ENCODE results near the gene RALGAPA2.

The RALGAPA2 gene

DNA sequence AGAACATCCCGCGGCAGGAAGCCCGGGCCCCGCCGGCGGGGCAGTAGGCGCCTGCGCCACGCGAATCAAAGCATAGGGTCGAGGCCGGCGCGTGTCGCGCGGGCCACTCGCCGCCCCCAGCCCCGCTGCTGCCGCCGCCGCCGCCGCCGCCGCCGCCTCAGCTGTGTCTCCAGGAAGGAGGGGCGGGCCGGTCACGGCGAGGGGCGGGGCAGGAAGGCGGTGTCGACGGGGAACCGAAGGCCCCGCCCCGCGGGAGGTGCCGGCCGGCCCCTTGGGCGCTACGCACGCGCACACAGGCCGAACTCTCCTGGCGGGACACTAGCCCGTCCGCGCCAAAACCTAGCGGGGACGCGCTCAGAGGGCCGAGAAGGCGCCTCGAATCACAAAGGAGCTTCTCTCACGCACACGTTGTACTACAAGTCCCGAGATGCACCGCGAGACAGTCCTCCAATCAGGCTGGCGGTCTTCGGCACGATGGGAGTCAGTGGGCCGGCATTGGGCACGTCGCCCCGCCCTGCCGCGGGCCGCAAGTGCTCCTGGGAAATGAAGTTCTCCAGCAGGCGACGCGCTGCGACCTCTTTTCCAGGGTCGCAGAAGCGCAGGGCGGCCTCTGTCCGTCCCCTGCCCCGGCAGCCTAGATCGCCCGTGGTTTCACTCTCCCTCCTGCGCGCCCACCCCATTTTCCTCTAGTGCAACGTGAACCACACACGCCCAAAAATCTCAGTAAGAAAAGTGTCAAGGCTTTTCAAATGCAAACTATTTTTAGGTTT, at the start of gene RALGAPA2:
RALGAPA2 (minus strand) TSS at position 171 of the 770 bp plus-strand sequence; CDS start at position 7, 164 bp downstream.
- peak; percentile 89 for DNase-seq (ENCODE audit: low read depth)

DNA sequence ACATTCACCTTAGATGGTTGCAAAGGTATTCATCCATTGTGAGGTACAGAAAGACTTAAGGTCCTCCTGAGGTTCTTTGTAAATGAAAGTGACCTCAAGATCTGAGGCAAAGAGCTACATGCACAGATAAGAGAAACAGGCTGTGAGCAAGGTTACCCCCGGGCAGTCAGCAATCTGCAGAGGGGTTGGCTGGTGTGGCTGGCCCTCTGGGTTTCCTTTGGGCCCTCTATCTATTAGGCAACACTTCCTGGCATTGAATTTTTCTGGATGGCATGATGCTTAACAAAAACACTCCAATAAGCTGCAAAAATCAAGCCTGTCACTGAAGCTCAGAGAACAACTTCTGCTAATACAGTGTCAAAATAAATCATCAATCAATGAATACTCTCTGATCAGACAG, 48.9 kb upstream of the RALGAPA2 start:
- DNase-seq (ENCODE audit: low read depth), result no peak

DNA sequence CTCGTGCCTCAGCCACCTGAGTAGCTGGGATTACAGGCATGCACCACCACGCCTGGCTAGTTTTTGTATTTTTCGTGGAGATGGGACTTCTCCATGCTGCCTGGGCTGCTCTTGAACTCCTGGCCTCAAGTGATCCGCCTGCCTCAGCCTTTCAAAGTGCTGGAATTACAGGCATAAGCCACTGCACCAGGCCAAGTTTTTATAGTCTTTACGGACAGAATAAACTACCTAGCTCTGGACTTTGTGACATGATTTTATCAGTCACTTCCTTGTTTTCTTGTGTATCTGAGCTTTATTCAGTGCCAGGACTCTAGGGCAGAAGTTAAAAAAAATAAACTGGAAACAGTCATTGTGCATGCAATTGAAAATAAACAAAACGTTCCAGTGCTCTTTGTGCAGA, 46.7 kb upstream of the RALGAPA2 start:
- no peak for DNase-seq (ENCODE audit: low read depth)

DNA sequence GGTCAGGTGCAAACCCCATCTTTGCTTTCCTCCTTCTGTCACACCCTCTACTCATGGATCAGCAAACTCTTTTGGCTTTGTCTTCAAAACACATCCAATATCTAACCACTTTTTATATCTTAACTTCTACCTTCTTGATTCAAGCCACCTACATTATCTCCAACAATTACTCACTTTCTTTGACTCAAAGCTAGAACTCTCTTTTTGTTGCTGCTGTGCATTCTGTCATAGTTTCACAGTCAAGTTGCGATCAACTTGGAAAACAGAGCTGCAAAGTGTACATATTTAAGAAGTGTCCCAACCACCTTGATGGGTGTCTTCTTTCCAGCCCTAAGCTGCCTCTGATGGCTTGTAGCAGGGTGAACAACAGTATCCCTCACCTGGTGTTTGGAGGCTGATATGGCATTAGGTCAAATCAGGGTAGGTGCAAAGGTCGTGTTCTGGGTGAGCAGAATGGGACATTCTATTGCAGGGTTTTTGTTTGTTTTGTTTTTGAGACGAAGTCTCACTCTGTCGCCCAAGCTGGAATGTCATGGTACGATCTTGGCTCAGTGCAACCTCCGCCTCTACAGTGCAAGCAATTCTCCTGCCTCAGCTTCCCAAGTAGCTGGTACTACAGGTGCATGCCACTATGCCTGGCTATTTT, 43.4 kb upstream of the RALGAPA2 start:
- DNase-seq (ENCODE audit: low read depth), result no peak

- DNase-seq (ENCODE audit: low read depth), result no peak
These were observed 42.8 kb upstream of the RALGAPA2 start for GRCh38 chr20:20755231-20755630.

DNA sequence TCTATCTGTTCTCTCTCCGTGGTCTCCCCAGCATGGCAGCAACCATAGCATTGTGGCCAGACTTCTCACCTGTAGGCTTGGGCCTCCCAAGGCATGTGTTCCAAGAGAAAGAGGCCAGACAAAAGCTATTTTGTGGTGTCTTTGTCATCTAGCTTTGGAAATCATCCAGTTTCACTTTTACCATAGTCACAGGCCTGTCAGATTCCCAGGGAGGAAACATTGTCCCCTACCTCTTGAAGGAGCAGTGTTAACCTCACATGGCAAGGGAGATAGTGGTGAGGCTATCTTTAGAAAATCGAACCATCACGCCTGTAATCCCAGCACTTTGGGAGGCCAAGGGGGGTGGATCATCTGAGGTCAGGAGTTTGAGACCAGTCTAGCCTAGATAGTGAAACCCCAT, 42.3 kb upstream of the RALGAPA2 start:
- no peak for DNase-seq (ENCODE audit: low read depth)

DNA sequence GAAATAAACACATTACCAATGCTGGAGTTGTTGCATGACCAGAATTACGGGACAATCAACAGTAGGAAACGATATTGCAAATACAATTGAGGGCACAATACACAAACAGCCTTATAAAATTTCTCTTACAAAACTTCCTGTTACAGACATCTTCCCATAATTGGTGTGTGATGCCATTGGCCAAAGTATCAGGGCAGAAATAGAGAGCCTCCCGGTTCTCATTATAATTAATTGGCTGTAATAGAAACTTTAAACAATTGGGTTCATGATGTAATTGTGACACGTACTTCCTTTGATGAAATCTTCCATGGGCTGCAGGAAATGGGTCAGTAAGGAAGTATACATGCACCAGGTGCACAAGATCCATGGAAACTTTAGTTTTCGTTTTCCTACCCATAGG, 40.3 kb upstream of the RALGAPA2 start:
- no peak for DNase-seq (ENCODE audit: low read depth)

DNA sequence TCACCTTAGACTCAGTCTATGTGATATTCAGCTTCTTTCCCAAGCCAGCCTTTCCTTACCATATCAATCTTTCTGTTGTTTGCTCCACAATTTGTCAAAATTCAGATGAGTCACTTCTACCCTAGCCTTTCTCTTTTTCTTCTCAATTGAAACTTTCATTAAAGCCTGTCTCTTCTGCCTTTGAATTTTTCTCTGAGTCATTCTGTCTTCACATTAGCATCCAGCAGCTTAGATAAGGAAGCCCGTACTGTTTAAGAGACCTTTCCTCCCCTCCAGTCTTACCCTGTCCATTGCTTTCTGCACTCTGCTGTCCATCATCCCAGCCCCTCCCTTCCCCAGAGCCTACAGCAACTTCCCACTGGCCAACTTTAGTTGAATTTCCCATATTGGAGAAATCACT, 34.9 kb upstream of the RALGAPA2 start:
- no peak for DNase-seq (ENCODE audit: low read depth)

DNA sequence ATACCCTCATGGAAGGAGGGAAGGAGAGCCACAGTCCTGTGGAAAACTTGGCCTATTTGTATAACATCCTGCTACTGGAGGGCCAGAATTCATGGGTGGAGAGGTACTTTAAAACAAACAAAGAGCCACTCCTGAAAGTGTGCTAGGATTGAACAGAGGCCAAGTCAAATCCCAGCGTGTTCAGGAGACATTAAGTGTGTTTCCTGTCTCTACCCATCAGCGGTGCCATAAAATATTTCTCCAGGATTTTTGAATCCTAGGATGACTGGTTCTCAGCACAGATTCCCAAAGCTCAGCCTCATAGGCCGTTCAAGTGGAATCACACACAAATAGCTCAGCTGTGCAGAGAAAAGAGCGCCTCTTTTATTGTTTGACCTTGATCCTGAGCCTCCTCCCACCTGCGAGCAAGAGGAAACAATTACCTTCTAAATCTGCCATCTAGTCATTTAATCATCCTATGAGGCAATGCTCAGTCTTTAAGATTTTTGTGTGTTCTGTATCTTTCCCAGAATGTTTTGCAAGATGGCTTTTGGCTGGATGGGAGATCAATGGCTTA, 31.8 kb upstream of the RALGAPA2 start:
- DNase-seq (ENCODE audit: low read depth), result no peak

DNA sequence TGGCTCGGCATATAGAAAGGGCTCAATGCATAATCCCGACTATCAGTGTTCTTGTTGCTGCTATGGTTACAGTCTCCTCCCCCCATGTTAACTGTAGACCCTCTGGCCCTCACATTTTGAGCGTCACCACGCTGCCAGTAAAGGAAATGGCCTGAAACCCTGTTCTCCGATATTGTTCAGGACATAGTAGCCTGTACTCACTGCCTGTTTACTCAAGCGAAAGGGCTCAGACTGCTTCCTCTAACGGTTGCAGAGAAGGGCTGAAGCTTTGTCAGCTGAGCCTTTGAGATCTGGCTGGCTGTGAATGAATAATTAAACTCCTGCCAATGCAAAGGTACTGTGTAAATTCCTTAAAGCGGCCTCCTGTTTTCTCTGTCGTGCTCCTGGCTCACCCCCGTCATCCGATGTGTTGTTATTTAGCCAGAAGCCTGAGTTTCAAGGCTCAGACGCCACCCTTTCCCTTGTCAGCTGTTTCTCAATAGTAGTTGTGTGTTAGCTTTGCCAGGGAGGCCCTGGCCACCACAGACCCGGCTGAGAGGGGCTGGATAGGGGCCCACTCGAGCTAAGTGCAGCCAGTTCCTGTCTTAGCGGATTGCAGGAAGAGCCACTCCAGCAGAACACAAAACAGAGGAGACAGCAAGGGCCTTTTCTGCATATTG, 31.2 kb upstream of the RALGAPA2 start:
- no peak for DNase-seq (ENCODE audit: low read depth)

DNA sequence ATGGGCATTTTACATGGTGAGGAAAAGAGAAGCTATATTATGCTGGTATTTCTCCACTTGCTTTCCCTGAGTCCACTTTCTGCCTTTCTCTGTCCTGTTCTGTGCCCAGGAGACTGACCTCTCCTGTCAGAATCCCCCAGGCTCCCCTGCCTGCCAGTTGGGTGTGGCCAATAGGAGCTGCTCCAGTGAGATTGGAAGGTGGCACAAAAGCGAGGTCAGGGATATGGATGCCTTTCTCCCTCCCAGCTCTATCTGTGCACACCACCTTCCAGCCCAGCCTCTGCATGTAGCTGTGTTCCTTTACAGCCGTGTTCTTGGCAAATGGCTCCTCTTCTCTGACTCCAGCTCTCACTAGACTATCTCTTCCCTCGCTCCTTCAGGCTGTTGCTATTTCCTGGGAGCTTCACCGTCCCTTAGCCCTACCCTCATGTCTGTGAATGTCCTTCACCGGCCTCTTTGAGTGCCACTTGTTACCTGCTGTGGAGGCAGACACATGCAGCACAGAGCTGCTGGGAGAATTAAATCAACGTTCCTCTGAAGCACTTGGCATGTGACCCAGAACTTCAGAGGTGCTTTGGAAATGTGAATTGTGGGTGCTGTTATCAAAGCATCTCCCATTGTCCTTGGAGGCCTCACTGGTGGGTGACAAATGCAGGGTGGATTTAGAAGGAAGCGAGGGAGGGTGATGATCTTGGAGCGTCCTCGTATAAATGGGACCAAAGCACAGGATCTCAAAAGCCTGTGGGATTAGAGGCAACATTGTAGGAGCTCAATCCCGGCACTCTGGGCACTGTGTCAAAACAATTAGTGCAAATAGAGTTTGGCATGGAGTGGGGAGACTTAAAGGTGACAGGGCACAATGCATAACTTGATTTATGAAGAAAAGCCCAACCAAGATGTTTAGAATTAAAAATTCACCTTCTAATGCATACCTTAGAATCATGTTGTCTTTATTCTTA, 28.9 kb upstream of the RALGAPA2 start:
- DNase-seq (ENCODE audit: low read depth), result no peak

- no peak for DNase-seq (ENCODE audit: low read depth)
These were observed 28.1 kb upstream of the RALGAPA2 start for GRCh38 chr20:20740541-20740940.

DNA sequence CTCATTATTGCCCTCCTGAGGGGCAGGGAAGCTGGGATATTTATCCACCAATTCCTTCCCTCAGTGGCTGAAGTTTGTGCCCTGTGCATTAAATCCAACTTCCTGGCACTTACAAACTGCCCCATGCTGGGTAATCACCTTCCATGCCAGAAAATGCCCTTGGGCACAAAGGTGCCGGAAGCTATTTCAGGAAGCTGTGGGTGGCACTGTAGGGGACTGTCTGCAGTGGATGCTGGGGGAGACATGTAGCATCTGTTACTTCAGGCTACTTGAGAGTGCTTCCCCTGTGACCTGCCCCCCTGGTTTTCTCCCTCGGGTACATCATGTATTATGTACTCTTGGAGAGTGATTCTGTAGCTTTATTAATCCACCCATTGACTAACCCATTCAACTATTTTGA, 24.7 kb upstream of the RALGAPA2 start:
- DNase-seq (ENCODE audit: low read depth), result no peak

DNA sequence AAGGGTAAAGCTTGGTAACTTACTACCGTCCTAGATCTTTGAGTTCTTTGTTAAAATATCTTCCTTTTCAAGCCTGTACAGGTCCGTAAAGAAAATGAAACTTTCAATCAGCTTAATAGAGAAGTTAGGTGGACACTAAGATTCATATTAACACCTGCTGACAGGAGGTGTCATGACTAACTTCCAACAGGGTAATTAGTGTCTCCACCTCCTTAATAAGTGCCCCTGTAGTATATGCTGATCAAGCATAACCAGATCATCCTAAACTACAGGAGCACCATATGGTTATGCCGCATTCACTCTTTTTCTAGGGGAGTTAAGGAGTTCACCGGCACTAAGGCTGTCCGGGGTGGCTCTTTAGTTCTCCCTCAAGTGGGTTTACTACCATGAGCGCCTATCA, 23.9 kb upstream of the RALGAPA2 start:
- no peak for DNase-seq (ENCODE audit: low read depth)

DNA sequence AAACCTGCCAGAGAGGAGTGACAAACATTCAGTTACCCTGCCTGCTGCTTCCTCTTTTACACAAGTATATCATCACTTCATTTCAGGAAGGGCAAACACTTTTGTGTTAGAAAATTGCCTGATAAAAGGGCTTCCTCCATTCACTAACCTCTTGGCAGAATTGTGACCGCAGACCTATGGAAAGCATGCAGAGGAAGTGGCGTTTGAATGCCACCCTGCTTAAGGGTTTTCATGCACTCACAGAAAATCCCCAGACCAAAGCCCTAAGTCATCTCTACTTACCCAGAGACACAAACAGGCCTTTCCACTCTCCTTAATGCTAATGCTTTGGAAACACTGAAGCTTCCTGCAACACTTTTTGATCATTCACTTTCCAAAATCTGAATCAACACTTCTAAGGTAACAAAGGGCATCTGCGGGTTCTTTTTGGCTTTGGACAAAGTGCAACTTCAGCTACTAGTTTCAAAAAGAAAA, 22.1 kb upstream of the RALGAPA2 start:
- no peak for DNase-seq (ENCODE audit: low read depth)

GRCh38 chr20:20733943-20734342, 21.5 kb upstream of the RALGAPA2 start:
- DNase-seq (ENCODE audit: low read depth), result no peak

DNA sequence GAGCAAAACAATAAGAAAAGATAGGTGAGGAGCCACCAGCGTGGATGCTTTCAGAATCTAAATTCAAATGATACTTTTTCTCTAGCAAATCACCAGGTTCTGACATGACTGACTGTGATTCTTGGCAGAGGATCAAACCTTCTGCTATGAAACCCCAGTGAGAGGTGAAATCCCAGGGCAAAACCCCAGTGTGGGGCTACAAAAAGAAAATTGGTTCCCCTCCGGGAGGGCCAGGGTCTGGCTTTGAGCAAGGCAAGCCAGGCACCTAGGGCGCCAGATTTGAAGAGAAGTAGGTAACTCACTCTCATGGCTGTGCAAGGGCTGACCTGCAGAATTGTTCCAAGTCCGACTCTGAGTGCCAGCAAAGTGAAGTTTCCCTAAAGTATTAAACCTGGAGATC, 20.2 kb upstream of the RALGAPA2 start:
- DNase-seq (ENCODE audit: low read depth), result no peak

DNA sequence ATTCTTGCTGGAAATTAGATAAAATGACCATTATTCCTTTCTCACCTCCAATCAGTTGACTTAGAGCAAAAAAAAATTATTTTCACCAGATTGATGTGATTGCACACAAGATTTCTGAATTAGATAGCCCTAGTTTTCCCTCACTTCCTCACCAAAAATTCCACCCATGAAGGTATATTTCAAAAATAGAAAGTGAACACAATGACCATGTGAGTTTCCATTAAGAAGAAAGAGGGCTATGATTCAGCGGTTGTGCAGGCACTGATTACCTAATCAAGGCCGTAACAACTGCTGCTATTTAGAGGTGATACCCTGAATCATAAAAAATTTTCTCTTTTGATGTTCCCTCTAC, 19.5 kb upstream of the RALGAPA2 start:
- DNase-seq (ENCODE audit: low read depth), result no peak

DNA sequence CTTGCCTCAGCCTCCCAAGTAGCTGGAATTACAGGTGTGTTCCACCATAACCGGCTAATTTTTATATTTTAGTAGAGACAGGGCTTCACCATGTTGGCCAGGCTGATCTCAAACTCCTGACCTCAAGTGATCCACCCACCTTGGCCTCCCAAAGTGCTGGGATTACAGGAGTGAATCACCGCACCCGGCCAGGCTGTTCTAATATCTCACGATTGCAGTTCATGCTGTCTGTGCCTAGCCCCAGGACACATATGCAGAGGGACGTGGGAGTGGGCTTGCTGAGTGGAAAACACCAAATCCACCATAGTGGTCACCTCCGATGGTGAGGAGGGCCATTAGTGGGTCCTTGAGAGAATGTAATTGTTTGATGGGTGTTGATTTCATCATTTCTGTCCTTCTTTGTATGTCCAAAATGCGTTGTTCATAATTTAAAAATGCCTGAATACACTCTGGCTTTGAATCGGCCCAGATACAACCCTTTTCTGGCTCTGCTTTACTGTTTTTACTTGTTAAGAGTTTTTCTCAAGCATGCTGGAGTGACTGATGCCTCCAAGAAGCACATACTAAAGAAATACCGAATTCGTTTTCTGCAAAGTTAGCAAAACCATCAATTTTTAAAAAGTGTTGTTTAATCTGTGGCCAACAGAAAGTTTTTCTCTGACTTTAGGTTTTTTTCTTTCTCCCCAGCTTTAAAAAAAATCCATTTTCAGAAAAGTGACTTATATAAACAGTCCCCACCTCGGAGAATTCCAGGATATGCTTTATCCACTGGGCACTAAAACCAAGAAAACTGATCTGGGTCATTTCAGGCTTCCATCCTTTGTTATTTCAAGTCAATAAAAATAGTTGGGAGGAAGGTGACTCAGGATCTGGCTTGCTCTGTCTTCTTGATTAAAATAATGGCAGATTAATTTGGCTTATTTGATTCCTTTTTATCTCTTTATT, 18.8 kb upstream of the RALGAPA2 start:
- no peak for DNase-seq (ENCODE audit: low read depth)

DNA sequence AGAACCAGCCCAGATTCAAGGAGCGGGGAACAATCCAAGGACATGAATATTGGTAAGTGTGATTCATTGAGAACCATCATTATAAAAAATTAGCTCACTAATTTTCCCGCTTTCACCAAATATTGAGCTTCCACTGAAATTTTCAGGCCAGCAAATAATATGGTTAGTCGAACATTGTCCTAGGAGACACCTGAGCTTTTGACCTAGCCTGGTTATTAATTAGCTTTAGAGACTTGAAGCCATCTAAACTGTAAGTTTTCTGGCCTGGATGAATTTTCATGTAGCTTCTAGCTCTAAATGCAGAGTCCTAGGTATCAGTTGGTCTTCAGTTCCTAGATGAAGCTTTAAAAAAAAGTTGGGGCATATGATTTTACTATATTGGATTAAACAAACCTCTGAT, 17.1 kb upstream of the RALGAPA2 start:
- no peak for DNase-seq (ENCODE audit: low read depth)

GRCh38 chr20:20721489-20721888, 9.0 kb upstream of the RALGAPA2 start:
- no peak for DNase-seq (ENCODE audit: low read depth)

Measured in GM04503 (cell line).